SK-N-SH (cell line): Measurements from ENCODE around the gene GNS. TPM values are rescaled to one million over a fixed set of nuclear protein-coding genes. Genes with fewer than 3 reads are reported as not detected.
A peak's percentile ranks its signal among the peaks of the same experiment; 100 is the strongest.

Source experiments
- CTCF ChIA-PET: fragments of 300-600, 350-600 bp; formaldehyde crosslinking; extraction: SDS; loops from one replicate; lab custom pipeline; 2021; lab: Yijun Ruan, JAX
- POLR2A ChIA-PET: fragments of 350-600 bp; sonication (Branson Sonifier 250); formaldehyde crosslinking; extraction: SDS; loops from one replicate; lab custom pipeline; 2020; ENCODE audit warnings: antibody characterized with exemption, inconsistent platforms; lab: Yijun Ruan, JAX
- DNase-seq: peaks from one replicate; pipeline ENCODE4 v3.0.0; 2012
- H2AFZ ChIP-seq: fragments of 200-600 bp; sonication (generic); 2 replicates; pipeline ENCODE4 v1.8.1; 2016; ENCODE audit warnings: antibody characterized with exemption, mild to moderate bottlenecking, low read depth
- H3F3A ChIP-seq: fragments of 200-600 bp; sonication (generic); replicated peaks from 2 replicates; pipeline ENCODE3; 2016; ENCODE audit warnings: antibody characterized with exemption, mild to moderate bottlenecking; ENCODE audit not compliant: insufficient read depth
- H3K27ac ChIP-seq, 2 experiments: fragments of 200-500 bp in 1 of 2; fragments of 200-600 bp in 1 of 2; sonication (Bioruptor generic) in 1 of 2; sonication (generic), shearing (Covaris generic) in 1 of 2; 2 replicates each; pipeline versions ENCODE4 v1.5.1 to v1.6.1; 2014 to 2016; ENCODE audit warnings: low read depth in 2 of 2, inconsistent platforms in 1 of 2, low read length in 1 of 2, mild to moderate bottlenecking in 1 of 2, mixed read lengths in 1 of 2
- H3K27me3 ChIP-seq: fragments of 200-600 bp; sonication (generic), shearing (Covaris generic); 2 replicates; pipeline ENCODE4 v1.6.1; 2016; ENCODE audit warnings: mixed run types; ENCODE audit not compliant: insufficient read depth
- H3K36me3 ChIP-seq, 2 experiments: fragments of 200-500 bp in 1 of 2; fragments of 200-600 bp in 1 of 2; sonication (Bioruptor generic) in 1 of 2; sonication (generic) in 1 of 2; replicated peaks in 1 of 2; 2 replicates each; pipeline versions ENCODE3 to v1.5.1; 2014 to 2016; ENCODE audit warnings: low read length in 1 of 2, mild to moderate bottlenecking in 1 of 2; ENCODE audit not compliant: insufficient read depth in 2 of 2, control insufficient read depth in 1 of 2
- H3K4me1 ChIP-seq, 2 experiments: fragments of 200-500 bp in 1 of 2; fragments of 200-600 bp in 1 of 2; sonication (Bioruptor generic) in 1 of 2; sonication (generic), shearing (Covaris generic) in 1 of 2; 2 replicates each; pipeline versions ENCODE4 v1.5.1 to v1.6.1; 2014 to 2016; ENCODE audit warnings: low read depth in 1 of 2, low read length in 1 of 2, mixed run types in 1 of 2; ENCODE audit not compliant: insufficient read depth in 2 of 2, control insufficient read depth in 1 of 2
- H3K4me2 ChIP-seq: fragments of 200-600 bp; sonication (generic), shearing (Covaris generic); 2 replicates; pipeline ENCODE4 v1.6.1; 2017; ENCODE audit warnings: mixed run types
- H3K4me3 ChIP-seq, 2 experiments: fragments of 200-500 bp in 1 of 2; fragments of 200-600 bp in 1 of 2; sonication (Bioruptor generic) in 1 of 2; sonication (generic), shearing (Covaris generic) in 1 of 2; 2 replicates each; pipeline versions ENCODE4 v1.5.1 to v1.8.1; 2014 to 2016; ENCODE audit warnings: low read depth in 2 of 2, inconsistent platforms in 1 of 2, low read length in 1 of 2, mild to moderate bottlenecking in 1 of 2, mixed read lengths in 1 of 2, moderate library complexity in 1 of 2
- H3K79me2 ChIP-seq: fragments of 200-600 bp; sonication (generic); 2 replicates; pipeline ENCODE4 v1.8.1; 2017; ENCODE audit warnings: mild to moderate bottlenecking; ENCODE audit not compliant: insufficient read depth
- H3K9ac ChIP-seq: fragments of 200-600 bp; sonication (generic); 2 replicates; pipeline ENCODE4 v1.6.1; 2017; ENCODE audit warnings: mixed run types
- H3K9me2 ChIP-seq: fragments of 200-600 bp; sonication (generic); 2 replicates; pipeline ENCODE4 v1.6.1; 2017; ENCODE audit warnings: mixed run types
- H3K9me3 ChIP-seq: fragments of 200-600 bp; sonication (generic); 2 replicates; pipeline ENCODE4 v1.6.1; 2017; ENCODE audit warnings: mixed run types, mild to moderate bottlenecking, moderate library complexity
- H4K20me1 ChIP-seq: fragments of 200-600 bp; sonication (generic); 2 replicates; pipeline ENCODE4 v1.6.1; 2017; ENCODE audit warnings: mild to moderate bottlenecking, mixed run types; ENCODE audit not compliant: insufficient read depth
- CHD2 ChIP-seq: fragments of 150-350 bp; IDR thresholded peaks from 2 replicates; pipeline ENCODE4 v1.6.1; 2018; ENCODE audit warnings: low read length; ENCODE audit not compliant: partially characterized antibody
- EZH2phosphoT487 ChIP-seq: fragments of 200-600 bp; sonication (generic); IDR thresholded peaks from 2 replicates; pipeline ENCODE4 v1.6.1; 2017; ENCODE audit warnings: low read depth, mixed run types, mild to moderate bottlenecking, antibody characterized with exemption, moderate library complexity, borderline replicate concordance
- FOSL2 ChIP-seq: IDR thresholded peaks from 2 replicates; pipeline ENCODE4 v1.4.0; 2012; ENCODE audit warnings: low read depth, mild to moderate bottlenecking, moderate library complexity, borderline replicate concordance
- FOXJ3 ChIP-seq: sonication (generic); formaldehyde crosslinking; IDR thresholded peaks from 2 replicates; pipeline ENCODE4 v1.5.1; 2020; ENCODE audit warnings: mild to moderate bottlenecking, missing genetic modification reagents
- FOXM1 ChIP-seq: IDR thresholded peaks from 2 replicates; pipeline ENCODE4 v1.4.0; 2012; ENCODE audit warnings: low read depth, mild to moderate bottlenecking
- GATA2 ChIP-seq: sonication (generic); formaldehyde crosslinking; IDR thresholded peaks from 2 replicates; pipeline ENCODE4 v1.5.0; 2020; ENCODE audit warnings: mild to moderate bottlenecking, missing genetic modification reagents
- IRF3 ChIP-seq: fragments of 150-350 bp; IDR thresholded peaks from 2 replicates; pipeline ENCODE4 v1.6.1; 2016; ENCODE audit warnings: mild to moderate bottlenecking, low read depth, low read length
- NFIC ChIP-seq: IDR thresholded peaks from 2 replicates; pipeline ENCODE4 v1.4.0; 2012; ENCODE audit warnings: borderline replicate concordance
- NRF1 ChIP-seq: IDR thresholded peaks from 2 replicates; pipeline ENCODE4 v1.6.1; 2012; ENCODE audit warnings: low read depth, mild to moderate bottlenecking, low read length
- RAD21 ChIP-seq: IDR thresholded peaks from 2 replicates; pipeline ENCODE4 v1.6.1; 2012; ENCODE audit warnings: mild to moderate bottlenecking, low read length
- RCOR1 ChIP-seq: fragments of 150-350 bp; IDR thresholded peaks from 2 replicates; pipeline ENCODE4 v1.6.1; 2017; ENCODE audit warnings: antibody characterized with exemption, low read length
- RFX5 ChIP-seq: IDR thresholded peaks from 2 replicates; pipeline ENCODE4 v1.6.1; 2012; ENCODE audit warnings: mild to moderate bottlenecking, improper control_type of control experiment, low read length
- RXRA ChIP-seq: IDR thresholded peaks from 2 replicates; pipeline ENCODE4 v1.4.0; 2012; ENCODE audit warnings: low read depth, mild to moderate bottlenecking, borderline replicate concordance
- SIN3A ChIP-seq: IDR thresholded peaks from 2 replicates; pipeline ENCODE4 v1.6.1; 2012; ENCODE audit warnings: low read depth, mild to moderate bottlenecking, low read length, moderate library complexity, borderline replicate concordance
- TAF1 ChIP-seq: IDR thresholded peaks from 2 replicates; pipeline ENCODE4 v1.6.1; 2012; ENCODE audit warnings: low read depth, mild to moderate bottlenecking, low read length, moderate library complexity, borderline replicate concordance
- YY1 ChIP-seq: IDR thresholded peaks from 2 replicates; pipeline ENCODE4 v1.4.0; 2012; ENCODE audit warnings: low read depth, mild to moderate bottlenecking
- WGBS: methylation state at CpG from one replicate; pipeline ENCODE4 v1.1.6; 2017; ENCODE audit warnings: low lambda C conversion rate; 5-methylcytosine and 5-hydroxymethylcytosine counted together
- polyA plus RNA-seq, 3 experiments: library from polyadenylated mRNA; depleted of rRNA; stranded (reverse); fragments of >200 nt; gene quantifications; 2 replicates each; pipeline ENCODE4 v1.2.3, GENCODE V29; 2012
- TF ChIP-seq, protein P1 (sequence below): IDR thresholded peaks from 2 replicates; pipeline ENCODE4 v1.4.0; 2012; ENCODE audit warnings: low read depth, borderline replicate concordance
- TF ChIP-seq, protein P2 (sequence below): IDR thresholded peaks from 2 replicates; pipeline ENCODE4 v1.4.0; 2012; ENCODE audit warnings: low read depth
- TF ChIP-seq, protein P3 (sequence below): IDR thresholded peaks from 2 replicates; pipeline ENCODE4; 2012

Gene GNS
- polyA plus RNA-seq, 1 of the 3 experiments (the other 2 are of a cell fraction): 74.8 TPM

- Histone ChIP-seq H3K4me3 (no peak overlapping the region), H2AFZ (no peak overlapping the region), H3K4me2 (no peak overlapping the region), H3K27ac (peak overlapping the region in 1 of 2 experiments; percentile 80; a peak in 1 of 4 replicates), H3K9me2 (no peaks in the 10 kb centered on the region), H4K20me1 (no peaks in the 10 kb centered on the region), H3K4me1 (peaks cover 7 to 19% of the 10 kb centered on the region in 2 experiments; a peak in 1 of 4 replicates), H3K27me3 (no peaks in the 10 kb centered on the region), H3F3A (no peaks in the 10 kb centered on the region), H3K79me2 (no peaks in the 10 kb centered on the region), H3K9ac (no peak overlapping the region), H3K9me3 (no peaks in the 10 kb centered on the region), H3K36me3 (no peaks in the 10 kb centered on the region)
- ChIA-PET POLR2A (interaction anchor here (0.5 kb wide), 1 partner anchor 109 kb away, joined by 3 read pairs; no protein-coding TSS in a partner anchor), CTCF (interaction anchor here (4.0 to 5.3 kb wide), 2 partner anchors 10 to 158 kb away, joined by 18 to 26 read pairs; no protein-coding TSS in a partner anchor)
- no peak for TF ChIP-seq GATA2 (CRISPR knock-in tag)
- TF ChIP-seq, protein P1, sequence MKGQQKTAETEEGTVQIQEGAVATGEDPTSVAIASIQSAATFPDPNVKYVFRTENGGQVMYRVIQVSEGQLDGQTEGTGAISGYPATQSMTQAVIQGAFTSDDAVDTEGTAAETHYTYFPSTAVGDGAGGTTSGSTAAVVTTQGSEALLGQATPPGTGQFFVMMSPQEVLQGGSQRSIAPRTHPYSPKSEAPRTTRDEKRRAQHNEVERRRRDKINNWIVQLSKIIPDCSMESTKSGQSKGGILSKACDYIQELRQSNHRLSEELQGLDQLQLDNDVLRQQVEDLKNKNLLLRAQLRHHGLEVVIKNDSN: no peak
- TF ChIP-seq IRF3: no peak
- TF ChIP-seq RAD21: no peak
- TF ChIP-seq NRF1: no peak
- TF ChIP-seq CHD2: no peak
- TF ChIP-seq FOSL2: no peak
- no peak for TF ChIP-seq YY1
- no peak for TF ChIP-seq TAF1
- TF ChIP-seq NFIC: no peak
- no peak for TF ChIP-seq RCOR1
- no peak for TF ChIP-seq FOXM1
- no peak for TF ChIP-seq RXRA
- TF ChIP-seq FOXJ3 (CRISPR knock-in tag): no peak
- no peak for TF ChIP-seq SIN3A
- TF ChIP-seq, protein P2, sequence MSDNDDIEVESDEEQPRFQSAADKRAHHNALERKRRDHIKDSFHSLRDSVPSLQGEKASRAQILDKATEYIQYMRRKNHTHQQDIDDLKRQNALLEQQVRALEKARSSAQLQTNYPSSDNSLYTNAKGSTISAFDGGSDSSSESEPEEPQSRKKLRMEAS: no peak
- no peak for TF ChIP-seq RFX5
- TF ChIP-seq EZH2phosphoT487: no peak
- TF ChIP-seq, protein P3, sequence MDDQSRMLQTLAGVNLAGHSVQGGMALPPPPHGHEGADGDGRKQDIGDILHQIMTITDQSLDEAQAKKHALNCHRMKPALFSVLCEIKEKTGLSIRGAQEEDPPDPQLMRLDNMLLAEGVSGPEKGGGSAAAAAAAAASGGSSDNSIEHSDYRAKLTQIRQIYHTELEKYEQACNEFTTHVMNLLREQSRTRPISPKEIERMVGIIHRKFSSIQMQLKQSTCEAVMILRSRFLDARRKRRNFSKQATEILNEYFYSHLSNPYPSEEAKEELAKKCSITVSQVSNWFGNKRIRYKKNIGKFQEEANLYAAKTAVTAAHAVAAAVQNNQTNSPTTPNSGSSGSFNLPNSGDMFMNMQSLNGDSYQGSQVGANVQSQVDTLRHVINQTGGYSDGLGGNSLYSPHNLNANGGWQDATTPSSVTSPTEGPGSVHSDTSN: no peak
- 73% methylated on average over 5 of the region's 5 CpGs for WGBS
- no peak for DNase-seq
Measured at GRCh38 chr12:64706857-64707256, 52.3 kb downstream of the GNS start.
